A172 (cell line): ENCODE data around the gene LARP4. TPM values are rescaled to one million over a fixed set of nuclear protein-coding genes. Genes with fewer than 3 reads are reported as not detected.
"Not testable (repeated sequence)": the region's sequence is repeated elsewhere in the genome, so short reads cannot be mapped to it uniquely, and the experiment has no call there.

Experiments
- DNase-seq: peaks from one replicate; pipeline ENCODE4 v3.0.0-alpha.2; 2015; ENCODE audit warnings: low spot score
- total RNA-seq: library from RNA; depleted of rRNA; stranded (reverse); fragments of >200 nt; shearing (Covaris generic); gene quantifications from 2 replicates; pipeline ENCODE4 v1.2.3, GENCODE V29; 2014

LARP4 gene
- total RNA-seq, 1 experiment from 2014 or later: 47.6 TPM

- DNase-seq: no peak
Observed at GRCh38 chr12:50401500-50402081, 906 bp downstream of the LARP4 start.

GRCh38 chr12:50402264-50403000 is 1.7 kb downstream of the LARP4 start:
- no peak for DNase-seq

GRCh38 chr12:50403001-50403440 is 2.3 kb downstream of the LARP4 start:
- DNase-seq: no peak

- DNase-seq: no peak
Observed at GRCh38 chr12:50404307-50404706, 3.6 kb downstream of the LARP4 start.

- no peak for DNase-seq
Observed at GRCh38 chr12:50411051-50411660, 10.5 kb downstream of the LARP4 start.

- DNase-seq: no peak
Observed at GRCh38 chr12:50415899-50416479, 15.3 kb downstream of the LARP4 start.

GRCh38 chr12:50419112-50419909 is 18.6 kb downstream of the LARP4 start:
- DNase-seq: peak; percentile 11

- not testable (repeated sequence) for DNase-seq
Observed at GRCh38 chr12:50422855-50423254, 22.2 kb downstream of the LARP4 start.

GRCh38 chr12:50423342-50423741 is 22.7 kb downstream of the LARP4 start:
- not testable (repeated sequence) for DNase-seq

GRCh38 chr12:50425589-50426258 is 25.0 kb downstream of the LARP4 start:
- DNase-seq: no peak

- not testable (repeated sequence) for DNase-seq
Observed at GRCh38 chr12:50431656-50432055, 31.0 kb downstream of the LARP4 start.

- no peak for DNase-seq
Observed at GRCh38 chr12:50440288-50440687, 39.6 kb downstream of the LARP4 start.

- no peak for DNase-seq
Observed at GRCh38 chr12:50441763-50442162, 41.1 kb downstream of the LARP4 start.

- DNase-seq: no peak
Observed at GRCh38 chr12:50442178-50442908, 41.7 kb downstream of the LARP4 start.

- DNase-seq: not testable (repeated sequence)
Observed at GRCh38 chr12:50449671-50450070, 49.0 kb downstream of the LARP4 start.

GRCh38 chr12:50452795-50453194 is 52.1 kb downstream of the LARP4 start:
- no peak for DNase-seq

GRCh38 chr12:50453872-50454271 is 53.2 kb downstream of the LARP4 start:
- DNase-seq: no peak

- peak; percentile 66 for DNase-seq
Observed at GRCh38 chr12:50458606-50459005, 57.9 kb downstream of the LARP4 start.

- DNase-seq: no peak
Observed at GRCh38 chr12:50467439-50467838, 66.8 kb downstream of the LARP4 start.

- DNase-seq: no peak
Observed at GRCh38 chr12:50477241-50477832, 76.7 kb downstream of the LARP4 start.
